GM12878 (cell line): ENCODE results near the gene FAM171A1. TPM values are rescaled to one million over a fixed set of nuclear protein-coding genes. Genes with fewer than 3 reads are reported as not detected.

Experiments used
- ATAC-seq: fragments of 200-7000 bp; cut with Tn5 transposase; 3 replicates; pipeline ENCODE4 v1.9.1; 2020; ENCODE audit warnings: mild to moderate bottlenecking, moderate library complexity
- BruUV-seq: library from RNA; stranded (reverse); fragments of 400-500 nt; replicated peaks from 2 replicates; lab custom pipeline; 2021; lab: Mats Ljungman, UMichigan
- CTCF ChIA-PET: fragments of 300-600 bp; sonication (Branson Sonifier 250); formaldehyde crosslinking; extraction: SDS; loops from one replicate; lab custom pipeline; 2021; ENCODE audit warnings: inconsistent platforms; lab: Yijun Ruan, JAX
- POLR2A ChIA-PET: fragments of 350-600 bp; formaldehyde crosslinking; extraction: SDS; loops from one replicate; lab custom pipeline; 2021; ENCODE audit warnings: inconsistent platforms; lab: Charles Lee
- RAD21 ChIA-PET: fragments of 300-600 bp; sonication (Branson Sonifier 250); formaldehyde crosslinking; loops from one replicate; lab custom pipeline; 2023; ENCODE audit warnings: antibody characterized with exemption; ENCODE audit not compliant: unreplicated experiment; lab: Charles Lee
- SMC1A ChIA-PET: fragments of 300-600 bp; sonication (Branson Sonifier 250); formaldehyde crosslinking; loops from one replicate; lab custom pipeline; 2023; ENCODE audit not compliant: unreplicated experiment, uncharacterized antibody; lab: Charles Lee
- DNase-seq: peaks from one replicate; pipeline ENCODE4 v3.0.0-alpha.2; 2011; ENCODE audit warnings: low read depth, low spot score
- FAIRE-seq: peaks from 3 replicates; lab custom pipeline; 2011; peaks lifted over from hg19 to GRCh38; lab: Jason Lieb, UNC
- H2AFZ ChIP-seq: 2 replicates; pipeline ENCODE4 v1.6.0; 2011; ENCODE audit warnings: low read depth, low read length, control low read depth; ENCODE audit not compliant: control insufficient read depth
- H3K27ac ChIP-seq: 2 replicates; pipeline ENCODE4 v1.5.1; 2011; ENCODE audit warnings: control low read depth; ENCODE audit not compliant: control insufficient read depth, insufficient read depth
- H3K27me3 ChIP-seq, 2 experiments: replicated peaks in 1 of 2; 2 replicates each; pipeline versions ENCODE4 v1.6.0 to v1.6.1; 2011; ENCODE audit warnings: low read length in 1 of 2; ENCODE audit not compliant: control insufficient read depth in 2 of 2, insufficient read depth in 2 of 2
- H3K36me3 ChIP-seq, 2 experiments: 2 replicates each; pipeline ENCODE4 v1.5.1; 2011; ENCODE audit warnings: low read length in 1 of 2; ENCODE audit not compliant: control insufficient read depth in 2 of 2, insufficient read depth in 2 of 2
- H3K4me1 ChIP-seq: 2 replicates; pipeline ENCODE4 v1.6.1; 2011; ENCODE audit warnings: mild to moderate bottlenecking, low read length, moderate library complexity, mixed read lengths; ENCODE audit not compliant: control insufficient read depth, insufficient read depth
- H3K4me2 ChIP-seq: 2 replicates; pipeline ENCODE4 v1.6.0; 2011; ENCODE audit warnings: control low read depth; ENCODE audit not compliant: control insufficient read depth, insufficient read depth
- H3K4me3 ChIP-seq: fragments of 200-600 bp; sonication (generic); 2 replicates; pipeline ENCODE4 v1.5.1; 2016
- H3K79me2 ChIP-seq: 2 replicates; pipeline ENCODE4 v1.6.0; 2011; ENCODE audit warnings: low read length; ENCODE audit not compliant: control insufficient read depth, insufficient read depth
- H3K9ac ChIP-seq: 2 replicates; pipeline ENCODE4 v1.8.0; 2011; ENCODE audit warnings: low read length, control low read depth, mixed read lengths; ENCODE audit not compliant: control insufficient read depth, insufficient read depth
- H3K9me3 ChIP-seq: replicated peaks from 3 replicates; pipeline ENCODE4 v1.5.1; 2011; ENCODE audit warnings: mild to moderate bottlenecking, low read length; ENCODE audit not compliant: control insufficient read depth, insufficient read depth
- H4K20me1 ChIP-seq: 2 replicates; pipeline ENCODE4 v1.6.0; 2011; ENCODE audit not compliant: control insufficient read depth, insufficient read depth
- CHD2 ChIP-seq: IDR thresholded peaks from 2 replicates; pipeline ENCODE4 v1.6.1; 2011; ENCODE audit warnings: low read depth, low read length, improper control_type of control experiment, borderline replicate concordance
- EGR1 ChIP-seq, 2 experiments: IDR thresholded peaks; 1 replicate in 1 of 2; 2 replicates in 1 of 2; pipeline ENCODE4 v1.6.1; 2011 to 2012; ENCODE audit warnings: low read depth in 2 of 2, low read length in 2 of 2, borderline replicate concordance in 1 of 2, mild to moderate bottlenecking in 1 of 2, moderate library complexity in 1 of 2
- FOS ChIP-seq: IDR thresholded peaks from 3 replicates; pipeline ENCODE4 v1.6.1; 2011; ENCODE audit warnings: borderline replicate concordance; ENCODE audit not compliant: insufficient read length; ENCODE audit errors: extremely low read depth
- NBN ChIP-seq: fragments of 450-650 bp; IDR thresholded peaks from 2 replicates; pipeline ENCODE4 v1.6.1; 2016
- NFIC ChIP-seq: IDR thresholded peaks from 2 replicates; pipeline ENCODE4 v1.6.1; 2012; ENCODE audit warnings: low read depth, mild to moderate bottlenecking, inconsistent platforms, low read length, moderate library complexity
- WGBS: methylation state at CpG from one replicate; pipeline ENCODE4 v1.1.6; 2016; ENCODE audit warnings: low lambda C conversion rate; ENCODE audit not compliant: insufficient replicate concordance, insufficient coverage; ENCODE audit errors: missing lambda C conversion rate; 5-methylcytosine and 5-hydroxymethylcytosine counted together
- in situ Hi-C: fragments of 300-500 bp; cut with MboI; formaldehyde crosslinking; loops from 9 replicates; pipeline ENCODE4 v1.14.3; 2018; ENCODE audit warnings: mixed read lengths
- intact Hi-C: fragments of 100-400 bp; cut with micrococcal nuclease; formaldehyde crosslinking; loops from one replicate; pipeline ENCODE4 v1.14.2; 2022; ENCODE audit not compliant: unreplicated experiment
- polyA plus RNA-seq, 11 experiments: library from polyadenylated mRNA; depleted of rRNA in 4 of 11; unstranded in 6 of 11; stranded (reverse) in 5 of 11; fragments of >200 nt; fragmentation: Nextera tagmentation in 4 of 11; fragmentation: Illumina TruSeq in 1 of 11; extraction: Ambion mirVana in 4 of 11; extraction: Trizol in 1 of 11; gene quantifications; 1 replicate in 1 of 11; 2 replicates in 10 of 11; pipeline versions ENCODE4 v1.2.1 to v1.2.3, GENCODE V29; 2011 to 2016; ENCODE audit warnings: inconsistent platforms in 2 of 11, missing spikeins in 2 of 11, low read depth in 1 of 11
- total RNA-seq, 4 experiments: library from RNA; depleted of rRNA in 3 of 4; stranded (reverse); fragments of >200 nt in 3 of 4; fragmentation: Illumina TruSeq in 1 of 4; extraction: Trizol in 1 of 4; gene quantifications; 2 replicates each; pipeline versions ENCODE4 v1.2.1 to v1.2.3, GENCODE V29; 2013 to 2021
- TF ChIP-seq, protein P1 (sequence below): IDR thresholded peaks from 2 replicates; pipeline ENCODE4 v1.6.1; 2011; ENCODE audit warnings: low read depth, mild to moderate bottlenecking, low read length, moderate library complexity, borderline replicate concordance; ENCODE audit errors: extremely low read depth

FAM171A1 gene
- total and polyA plus RNA-seq, 10 of the 15 experiments (the other 5 are each of a cell fraction or from before 2014, with no cell fraction given): 0.05 to 0.28 (median 0.10) TPM; not detected in 1

DNA sequence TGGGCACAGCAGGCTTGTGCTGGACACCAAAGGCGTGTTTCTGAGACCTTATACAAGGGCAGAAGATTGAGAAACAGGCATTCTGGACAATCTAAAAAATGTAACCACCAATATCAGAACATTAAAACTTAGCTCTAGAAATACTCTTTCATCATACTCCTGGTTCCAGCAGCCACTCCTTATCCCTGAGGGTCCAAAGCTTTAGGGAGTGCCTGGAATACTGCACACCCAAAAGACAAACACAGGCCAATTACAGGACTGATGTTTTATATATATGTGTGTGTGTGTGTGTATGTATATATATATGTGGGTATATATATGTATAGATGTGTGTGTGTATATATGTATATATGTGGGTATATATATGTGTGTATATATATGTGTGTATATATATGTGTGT lies 39.6 kb downstream of the FAM171A1 start:
- Histone ChIP-seq H3K79me2 (no peaks in the 10 kb centered on the region), H3K36me3 (no peaks in the 10 kb centered on the region), H3K9ac (no peak overlapping the region), H3K27me3 (no peaks in the 10 kb centered on the region), H4K20me1 (no peaks in the 10 kb centered on the region), H3K9me3 (no peaks in the 10 kb centered on the region), H3K4me1 (no peaks in the 10 kb centered on the region), H3K4me2 (no peak overlapping the region), H3K27ac (no peak overlapping the region), H3K4me3 (no peak overlapping the region), H2AFZ (no peak overlapping the region)
- intact Hi-C loops: no loop called here
- RAD21 ChIA-PET: no interaction called here
- POLR2A ChIA-PET: no interaction called here
- no TSS peak for BruUV-seq
- CTCF ChIA-PET: no interaction called here
- TF ChIP-seq EGR1 (IDR thresholded peaks at IDR 0.05; ENCODE audit: borderline replicate concordance in 1 of 2, low read depth in 2 of 2, low read length in 2 of 2) (no peak), CHD2 (no peak), NFIC (no peak), NBN (no peak)
- TF ChIP-seq, protein P1, sequence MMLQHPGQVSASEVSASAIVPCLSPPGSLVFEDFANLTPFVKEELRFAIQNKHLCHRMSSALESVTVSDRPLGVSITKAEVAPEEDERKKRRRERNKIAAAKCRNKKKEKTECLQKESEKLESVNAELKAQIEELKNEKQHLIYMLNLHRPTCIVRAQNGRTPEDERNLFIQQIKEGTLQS: no peak
- WGBS: 0% methylated on average over 1 of the region's 1 CpG
- SMC1A ChIA-PET: no interaction called here
- in situ Hi-C loops: no loop called here
- FAIRE-seq: no peak
- no peak for DNase-seq
- ATAC-seq: no peak

DNA sequence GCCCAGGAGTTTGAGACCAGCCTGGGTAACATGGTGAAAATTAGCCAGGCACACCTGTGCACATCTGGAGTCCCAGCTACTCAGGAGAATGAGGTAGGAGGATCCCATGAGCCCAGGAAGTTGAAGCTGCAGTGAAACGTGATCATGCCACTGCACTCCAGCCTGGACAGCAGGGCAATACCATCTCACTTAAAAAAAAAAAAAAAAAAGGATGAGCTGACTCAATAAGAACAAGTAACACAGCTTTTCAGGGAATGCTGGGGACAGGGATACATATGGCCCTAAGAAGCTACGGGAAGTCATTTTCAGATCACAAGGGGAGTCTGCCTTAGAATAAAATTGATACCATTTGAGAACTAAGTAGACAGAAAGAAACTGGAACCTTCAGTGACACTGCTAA lies 41.7 kb downstream of the FAM171A1 start:
- in situ Hi-C loops (no loop called here), intact Hi-C loops (no loop called here)
- Histone ChIP-seq H3K79me2 (no peaks in the 10 kb centered on the region), H3K36me3 (no peaks in the 10 kb centered on the region), H4K20me1 (no peaks in the 10 kb centered on the region), H3K4me2 (no peak overlapping the region), H3K27me3 (no peaks in the 10 kb centered on the region), H3K9me3 (no peaks in the 10 kb centered on the region), H3K4me1 (no peaks in the 10 kb centered on the region), H3K9ac (no peak overlapping the region), H3K4me3 (no peak overlapping the region), H3K27ac (no peak overlapping the region), H2AFZ (no peak overlapping the region)
- RAD21 ChIA-PET: no interaction called here
- POLR2A ChIA-PET: interaction anchor here (0.6 kb wide), 1 partner anchor 1099 kb away, joined by 4 read pairs; no protein-coding TSS in a partner anchor
- SMC1A ChIA-PET: no interaction called here
- ATAC-seq: no peak
- DNase-seq: no peak
- FAIRE-seq: no peak
- TF ChIP-seq FOS: no peak
- 0% methylated on average over 2 of the region's 2 CpGs for WGBS
- CTCF ChIA-PET: no interaction called here
- BruUV-seq: no TSS peak
